Esophagus squamous epithelium (tissue), 4 donors: ENCODE data around the gene DPY19L1.

Experiments used
- POLR2A ChIP-seq, 4 donors: fragments of 450-650 bp; IDR thresholded peaks; one replicate each; pipeline ENCODE4 v1.6.1; 2017; ENCODE audit warnings: antibody characterized with exemption in 4 of 4, mild to moderate bottlenecking in 4 of 4, moderate library complexity in 3 of 4
- TF ChIP-seq, protein P1 (sequence below), 6 experiments: fragments of 450-650 bp in 4 of 6; fragments of 200-600 bp in 2 of 6; sonication (generic) in 2 of 6; IDR thresholded peaks; one replicate each; pipeline ENCODE4 v1.5.1; 2016 to 2019; ENCODE audit warnings: antibody characterized with exemption in 6 of 6, mild to moderate bottlenecking in 4 of 6, moderate library complexity in 4 of 6

- TF ChIP-seq, protein P1, sequence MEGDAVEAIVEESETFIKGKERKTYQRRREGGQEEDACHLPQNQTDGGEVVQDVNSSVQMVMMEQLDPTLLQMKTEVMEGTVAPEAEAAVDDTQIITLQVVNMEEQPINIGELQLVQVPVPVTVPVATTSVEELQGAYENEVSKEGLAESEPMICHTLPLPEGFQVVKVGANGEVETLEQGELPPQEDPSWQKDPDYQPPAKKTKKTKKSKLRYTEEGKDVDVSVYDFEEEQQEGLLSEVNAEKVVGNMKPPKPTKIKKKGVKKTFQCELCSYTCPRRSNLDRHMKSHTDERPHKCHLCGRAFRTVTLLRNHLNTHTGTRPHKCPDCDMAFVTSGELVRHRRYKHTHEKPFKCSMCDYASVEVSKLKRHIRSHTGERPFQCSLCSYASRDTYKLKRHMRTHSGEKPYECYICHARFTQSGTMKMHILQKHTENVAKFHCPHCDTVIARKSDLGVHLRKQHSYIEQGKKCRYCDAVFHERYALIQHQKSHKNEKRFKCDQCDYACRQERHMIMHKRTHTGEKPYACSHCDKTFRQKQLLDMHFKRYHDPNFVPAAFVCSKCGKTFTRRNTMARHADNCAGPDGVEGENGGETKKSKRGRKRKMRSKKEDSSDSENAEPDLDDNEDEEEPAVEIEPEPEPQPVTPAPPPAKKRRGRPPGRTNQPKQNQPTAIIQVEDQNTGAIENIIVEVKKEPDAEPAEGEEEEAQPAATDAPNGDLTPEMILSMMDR (IDR thresholded peaks at IDR 0.05) = no peak
- TF ChIP-seq POLR2A (IDR thresholded peaks at IDR 0.05) = no peak
Observed at GRCh38 chr7:34895202-34895601, 142.1 kb downstream of the DPY19L1 start.
